Aorta (tissue), 4 donors: ENCODE data around the gene ABHD5. TPM values are rescaled to one million over a fixed set of nuclear protein-coding genes. Genes with fewer than 3 reads are reported as not detected.

Source experiments
- polyA plus RNA-seq, 2 donors: library from polyadenylated mRNA; stranded (reverse); fragments of 200-250 nt; gene quantifications; one replicate each; pipeline ENCODE4 v1.2.3, GENCODE V29; 2013
- total RNA-seq, 2 donors: library from RNA; stranded (reverse); fragmentation: NEBNext Ultra II Directional; extraction: Animal tissue kit (Norgen Biotek cat#: 25700); gene quantifications; one replicate each; pipeline ENCODE4 v1.2.1, GENCODE V29; 2021
- donor health status: healthy with polysubstance abuse.
- donor health status: Bipolar disorder and iron deficiency.
- donor health status: DM: no; HTN: no; CAD: no.
- donor health status: DM: yes; HTN: yes; CAD: no.

ABHD5 gene
- total and polyA plus RNA-seq, 4 donors, result 8.6 to 28.8 (median 15.4) TPM

Other genes starting within 250 kb of the ABHD5 start
- gene ANO10, start 68.9 kb upstream of the ABHD5 start, total RNA-seq, result 10 to 100 TPM; 42.6 to 46.8 TPM
- 10 to 100 TPM; 19.0 to 21.5 TPM for gene ANO10, start 68.9 kb upstream of the ABHD5 start, polyA plus RNA-seq